ENCODE measurements around the gene ZNF76.
"Not testable (repeated sequence)": the region's sequence is repeated elsewhere in the genome, so short reads cannot be mapped to it uniquely, and the experiment has no call there.

ZNF76 gene

GRCh38 chr6:35304299-35304698 is 44.8 kb downstream of the ZNF76 start:
- no peak for DNase-seq

GRCh38 chr6:35305117-35305516 is 45.6 kb downstream of the ZNF76 start:
- no peak for DNase-seq

- not testable (repeated sequence) for DNase-seq
Observed at GRCh38 chr6:35307138-35307537, 47.6 kb downstream of the ZNF76 start.

DNA sequence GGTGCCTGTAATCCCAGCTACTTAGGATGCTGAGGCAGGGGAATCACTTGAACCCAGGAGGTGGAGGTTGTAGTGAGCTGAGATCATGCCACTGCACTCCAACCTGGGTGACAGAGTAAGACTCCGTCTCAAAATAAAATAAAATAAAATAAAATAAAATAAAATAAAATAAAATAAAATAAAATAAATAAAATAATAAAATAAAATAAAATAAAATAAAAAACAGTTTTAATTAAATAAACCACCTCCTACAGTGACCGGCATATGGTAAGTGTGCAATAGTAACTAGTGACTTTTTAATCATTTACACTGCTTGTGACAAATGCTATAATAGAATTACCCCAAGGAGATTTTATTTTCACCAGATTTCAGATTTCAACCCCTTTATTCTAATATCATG is 49.0 kb downstream of the ZNF76 start:
- DNase-seq, result not testable (repeated sequence)

- no peak for DNase-seq
Observed at GRCh38 chr6:35309611-35310264, 50.2 kb downstream of the ZNF76 start.

DNA sequence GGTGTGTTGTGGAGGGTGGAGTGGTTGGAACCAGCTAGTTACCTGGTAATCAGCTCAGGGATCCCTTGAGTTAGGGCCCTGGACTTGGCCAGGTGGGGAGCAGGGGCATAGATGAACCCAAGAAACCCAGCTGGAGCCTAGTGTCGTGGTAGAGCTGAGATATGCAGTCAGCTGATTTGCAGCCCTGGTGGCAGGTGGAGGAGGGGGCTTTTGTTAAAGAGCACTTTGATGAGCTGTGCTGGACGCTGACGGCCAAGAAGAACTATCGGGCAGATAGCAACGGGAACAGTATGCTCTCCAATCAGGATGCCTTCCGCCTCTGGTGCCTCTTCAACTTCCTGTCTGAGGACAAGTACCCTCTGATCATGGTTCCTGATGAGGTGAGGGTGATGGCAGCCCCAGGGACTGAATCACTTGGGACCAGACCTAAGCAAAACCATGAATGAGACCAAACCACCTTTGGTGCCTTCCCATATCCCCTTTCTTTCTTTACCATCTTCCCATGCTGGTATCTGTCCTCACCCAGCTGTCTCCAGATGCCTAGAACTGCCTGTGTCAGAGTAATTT is 50.8 kb downstream of the ZNF76 start:
- no peak for DNase-seq

GRCh38 chr6:35311390-35312075 is 52.0 kb downstream of the ZNF76 start:
- DNase-seq, result no peak

DNA sequence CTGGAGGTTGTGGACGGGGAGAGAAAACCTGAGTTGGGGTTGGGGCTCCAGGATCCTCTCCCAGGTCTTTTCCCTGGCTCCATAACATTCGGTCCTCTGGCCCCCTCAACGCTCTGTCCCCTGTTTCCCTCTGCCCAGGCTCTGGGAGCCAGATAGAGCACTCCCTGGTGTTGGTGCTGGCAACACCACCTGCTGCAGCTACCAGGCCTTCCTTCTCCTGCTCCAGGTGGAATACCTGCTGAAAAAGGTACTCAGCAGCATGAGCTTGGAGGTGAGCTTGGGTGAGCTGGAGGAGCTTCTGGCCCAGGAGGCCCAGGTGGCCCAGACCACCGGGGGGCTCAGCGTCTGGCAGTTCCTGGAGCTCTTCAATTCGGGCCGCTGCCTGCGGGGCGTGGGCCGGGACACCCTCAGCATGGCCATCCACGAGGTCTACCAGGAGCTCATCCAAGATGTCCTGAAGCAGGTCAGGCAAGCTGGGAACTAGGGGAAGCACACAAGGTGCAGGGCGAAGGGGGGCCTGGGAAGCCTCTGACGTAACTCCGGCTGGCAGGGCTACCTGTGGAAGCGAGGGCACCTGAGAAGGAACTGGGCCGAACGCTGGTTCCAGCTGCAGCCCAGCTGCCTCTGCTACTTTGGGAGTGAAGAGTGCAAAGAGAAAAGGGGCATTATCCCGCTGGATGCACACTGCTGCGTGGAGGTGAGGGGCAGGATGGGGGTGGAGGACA is 52.7 kb downstream of the ZNF76 start:
- no peak for DNase-seq

DNA sequence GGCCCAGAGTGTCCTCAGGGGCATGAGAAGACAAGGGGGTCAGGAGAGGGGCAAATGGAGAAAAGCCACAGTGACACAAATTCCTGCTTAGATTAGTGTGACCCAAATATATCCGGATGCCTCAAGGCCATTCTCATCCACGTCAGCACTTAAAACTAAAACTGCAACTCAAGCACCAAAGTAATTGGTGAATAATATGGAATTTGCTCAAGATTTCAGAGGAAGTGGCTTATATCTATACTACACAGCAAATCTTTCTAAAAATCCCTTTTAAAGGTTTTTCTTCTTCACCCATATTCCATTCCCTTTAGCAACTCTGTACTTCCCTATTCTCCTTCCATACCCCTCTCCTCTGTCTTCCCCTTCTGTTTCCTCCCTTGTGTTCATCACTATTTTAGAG is 53.3 kb downstream of the ZNF76 start:
- DNase-seq, result no peak

DNA sequence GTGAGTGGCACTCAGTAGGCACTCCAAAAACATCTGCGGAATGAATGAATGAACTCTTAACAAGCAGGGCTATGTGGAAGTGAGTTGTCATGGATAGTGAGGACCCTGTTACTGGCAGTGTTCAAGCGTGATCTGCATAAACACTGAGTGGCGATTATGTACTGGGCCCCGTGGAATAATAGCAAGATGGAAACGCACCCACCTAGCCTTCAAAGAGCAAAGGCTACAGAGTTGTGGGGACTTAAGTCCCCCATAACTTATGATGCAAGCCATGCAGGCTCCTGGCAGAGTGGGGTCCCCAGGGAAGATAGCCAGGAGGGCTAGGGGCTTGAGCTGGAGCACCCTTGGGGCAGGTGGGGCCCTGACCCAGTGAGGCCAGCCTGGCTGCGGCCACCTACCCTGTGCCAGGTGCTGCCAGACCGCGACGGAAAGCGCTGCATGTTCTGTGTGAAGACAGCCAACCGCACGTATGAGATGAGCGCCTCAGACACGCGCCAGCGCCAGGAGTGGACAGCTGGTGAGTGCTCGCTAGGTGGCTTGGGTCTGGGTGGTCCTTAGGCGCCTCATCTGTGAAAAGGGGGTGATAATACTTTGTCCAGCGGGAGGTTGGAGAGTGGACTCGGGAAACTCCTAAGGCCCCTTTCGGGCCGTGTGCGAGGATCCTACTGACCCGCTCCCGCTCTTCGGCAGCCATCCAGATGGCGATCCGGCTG is 58.1 kb downstream of the ZNF76 start:
- DNase-seq, result no peak

DNA sequence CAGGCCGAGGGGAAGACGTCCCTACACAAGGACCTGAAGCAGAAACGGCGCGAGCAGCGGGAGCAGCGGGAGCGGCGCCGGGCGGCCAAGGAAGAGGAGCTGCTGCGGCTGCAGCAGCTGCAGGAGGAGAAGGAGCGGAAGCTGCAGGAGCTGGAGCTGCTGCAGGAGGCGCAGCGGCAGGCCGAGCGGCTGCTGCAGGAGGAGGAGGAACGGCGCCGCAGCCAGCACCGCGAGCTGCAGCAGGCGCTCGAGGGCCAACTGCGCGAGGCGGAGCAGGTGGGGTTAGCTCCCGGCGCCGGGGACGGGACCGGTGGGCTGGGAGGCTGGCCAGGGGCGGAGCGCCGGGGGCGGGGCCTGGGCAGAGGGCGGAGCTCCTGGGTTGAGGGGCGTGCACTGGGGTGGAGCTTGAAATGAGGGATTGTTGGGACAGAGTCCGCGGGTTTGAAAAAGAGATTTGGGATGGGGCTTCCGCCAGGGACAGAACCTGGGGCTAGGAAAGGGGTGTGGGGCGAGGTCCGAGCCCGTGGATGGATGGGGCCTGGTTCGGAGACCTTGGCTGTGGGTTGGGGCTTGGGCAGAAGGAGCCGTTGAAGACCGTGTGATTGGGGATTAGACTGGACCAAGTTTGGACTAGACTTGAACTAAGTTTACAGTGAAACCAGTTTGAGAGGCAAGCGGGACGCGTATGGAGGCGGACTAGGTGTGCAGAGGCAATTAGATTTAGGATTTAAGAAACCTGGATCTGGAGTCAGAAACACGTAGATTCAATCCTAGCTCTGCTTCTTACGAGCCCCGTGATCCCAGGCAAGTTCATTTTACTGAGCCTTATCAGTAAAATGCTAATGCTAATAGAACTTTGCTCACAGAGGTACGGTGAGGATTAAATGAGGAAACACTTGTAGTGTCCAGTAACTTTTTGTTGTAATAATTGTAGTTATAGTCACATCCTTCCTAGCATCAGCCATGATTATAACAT is 58.9 kb downstream of the ZNF76 start:
- no peak for DNase-seq

DNA sequence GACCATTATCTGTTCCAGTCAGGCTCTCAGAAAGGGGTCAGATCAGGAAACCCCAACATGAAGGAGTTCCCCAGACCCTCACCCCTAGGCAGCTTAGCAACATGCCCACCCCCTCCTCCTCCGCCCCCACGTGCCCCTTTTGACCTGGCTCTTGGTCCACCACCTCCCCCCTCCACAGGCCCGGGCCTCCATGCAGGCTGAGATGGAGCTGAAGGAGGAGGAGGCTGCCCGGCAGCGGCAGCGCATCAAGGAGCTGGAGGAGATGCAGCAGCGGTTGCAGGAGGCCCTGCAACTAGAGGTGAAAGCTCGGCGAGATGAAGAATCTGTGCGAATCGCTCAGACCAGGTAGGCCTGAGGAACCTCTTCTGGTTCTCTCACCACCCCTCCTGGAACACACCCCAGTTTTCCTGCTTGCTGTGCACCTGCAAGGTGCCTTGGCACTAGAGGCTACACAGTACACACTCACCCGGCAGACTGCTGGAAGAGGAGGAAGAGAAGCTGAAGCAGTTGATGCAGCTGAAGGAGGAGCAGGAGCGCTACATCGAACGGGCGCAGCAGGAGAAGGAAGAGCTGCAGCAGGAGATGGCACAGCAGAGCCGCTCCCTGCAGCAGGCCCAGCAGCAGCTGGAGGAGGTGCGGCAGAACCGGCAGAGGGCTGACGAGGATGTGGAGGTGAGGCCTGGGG is 60.0 kb downstream of the ZNF76 start:
- DNase-seq, result no peak

- DNase-seq, result no peak
Observed at GRCh38 chr6:35320031-35320410, 60.5 kb downstream of the ZNF76 start.

GRCh38 chr6:35321091-35321490 is 61.6 kb downstream of the ZNF76 start:
- DNase-seq, result no peak

DNA sequence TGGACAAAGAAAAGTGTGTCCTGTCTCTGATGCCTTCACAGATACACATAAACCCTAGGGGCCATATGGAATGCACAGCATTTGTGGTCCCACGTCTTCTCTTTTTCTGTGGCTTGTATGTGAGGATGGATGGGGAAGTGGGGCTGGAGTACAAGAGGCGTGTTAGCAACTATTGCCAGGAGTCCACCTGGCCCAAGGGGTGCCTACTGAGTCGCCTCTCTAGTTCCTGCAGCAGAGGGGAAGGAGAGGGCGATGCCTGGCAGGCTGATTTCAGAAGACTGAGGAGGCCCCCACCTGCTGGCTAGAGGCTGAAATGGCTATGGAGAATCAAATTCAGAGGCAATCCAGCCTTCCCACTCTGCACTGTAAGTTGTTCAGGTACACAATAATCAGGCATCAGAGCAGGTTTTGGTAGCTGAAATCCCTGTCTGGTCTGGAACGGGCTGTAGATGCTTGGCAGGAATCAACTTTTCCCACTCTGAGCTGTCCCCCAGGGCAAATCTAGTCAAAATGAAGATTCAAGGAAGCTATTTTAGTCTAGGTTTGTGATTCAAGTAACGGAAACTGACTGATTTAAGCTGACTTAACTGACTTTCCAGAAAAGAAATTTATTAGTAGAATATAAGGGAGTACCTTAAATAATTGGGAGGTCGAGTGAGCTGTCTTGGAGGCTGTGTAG is 68.0 kb downstream of the ZNF76 start:
- DNase-seq, result peak; percentile 67

GRCh38 chr6:35328108-35328723 is 68.7 kb downstream of the ZNF76 start:
- DNase-seq, result no peak

DNA sequence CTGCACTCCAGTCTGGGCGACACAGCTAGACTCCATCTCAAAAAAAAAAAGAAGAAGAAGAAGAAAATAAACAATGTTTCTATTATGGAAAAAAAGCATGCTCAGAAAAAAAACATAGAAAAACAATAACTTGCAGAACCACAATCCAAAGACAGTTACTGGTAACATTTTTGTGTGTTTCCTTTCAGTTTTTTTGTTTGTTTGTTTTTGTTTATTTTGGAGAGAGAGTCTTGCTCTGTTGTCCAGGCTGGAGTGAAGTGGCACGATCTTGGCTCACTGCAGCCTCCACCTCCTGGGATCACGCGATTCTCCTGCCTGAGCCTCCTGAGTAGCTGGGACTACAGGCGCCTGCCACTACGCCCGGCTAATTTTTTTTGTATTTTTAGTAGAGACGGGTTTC is 69.4 kb downstream of the ZNF76 start:
- DNase-seq, result not testable (repeated sequence)

GRCh38 chr6:35330541-35331119 is 71.1 kb downstream of the ZNF76 start:
- no peak for DNase-seq

GRCh38 chr6:35332074-35332887 is 72.7 kb downstream of the ZNF76 start:
- peak; percentile 36 for DNase-seq

All from hematopoietic multipotent progenitor cell treated with erythropoietin and hydrocortisone succinate and interleukin-3 and kit ligand, for 8 days (in vitro differentiated cells).